Liver (tissue), 9 donors: ENCODE results near the gene TLE2. TPM values are rescaled to one million over a fixed set of nuclear protein-coding genes. Genes with fewer than 3 reads are reported as not detected.

Source experiments
- DNase-seq: peaks from one replicate; pipeline ENCODE4 v3.0.0-alpha.2; 2017; ENCODE audit warnings: low spot score
- H3K27ac ChIP-seq, 2 donors: one replicate each; pipeline ENCODE4 v1.7.0; 2013; ENCODE audit warnings: inconsistent platforms in 2 of 2, low read length in 2 of 2, control low read depth in 1 of 2, low read depth in 1 of 2, mild to moderate bottlenecking in 1 of 2
- H3K27me3 ChIP-seq, 4 donors: one replicate each; pipeline versions ENCODE4 v1.6.1 to v1.7.0; 2013; ENCODE audit warnings: low read length in 3 of 4, inconsistent platforms in 1 of 4, mild to moderate bottlenecking in 1 of 4, moderate library complexity in 1 of 4; ENCODE audit not compliant: control insufficient read depth in 4 of 4, insufficient read depth in 4 of 4
- H3K36me3 ChIP-seq, 4 donors: one replicate each; pipeline versions ENCODE4 v1.6.1 to v1.7.0; 2013; ENCODE audit warnings: low read length in 3 of 4, mild to moderate bottlenecking in 3 of 4, low read depth in 1 of 4, moderate library complexity in 1 of 4; ENCODE audit not compliant: control insufficient read depth in 4 of 4, insufficient read depth in 3 of 4
- H3K4me1 ChIP-seq, 4 donors: one replicate each; pipeline versions ENCODE4 v1.6.1 to v1.7.0; 2013; ENCODE audit warnings: low read length in 3 of 4, mild to moderate bottlenecking in 3 of 4, moderate library complexity in 1 of 4; ENCODE audit not compliant: control insufficient read depth in 4 of 4, insufficient read depth in 4 of 4
- H3K4me3 ChIP-seq, 3 donors: one replicate each; pipeline versions ENCODE4 v1.6.1 to v1.7.0; 2013; ENCODE audit warnings: low read length in 3 of 3, control low read depth in 1 of 3, low read depth in 1 of 3, mild to moderate bottlenecking in 1 of 3
- H3K9ac ChIP-seq, 2 donors: one replicate each; pipeline ENCODE4 v1.7.0; 2013; ENCODE audit warnings: low read length in 2 of 2, mild to moderate bottlenecking in 2 of 2, moderate library complexity in 2 of 2, control low read depth in 1 of 2, low read depth in 1 of 2
- H3K9me3 ChIP-seq, 4 donors: one replicate each; pipeline versions ENCODE4 v1.6.1 to v1.7.0; 2013; ENCODE audit warnings: low read length in 3 of 4; ENCODE audit not compliant: control insufficient read depth in 4 of 4
- CTCF ChIP-seq: fragments of 150-350 bp; IDR thresholded peaks from 2 replicates; pipeline ENCODE4 v1.5.1; 2017; ENCODE audit warnings: improper control_type of control experiment, low read depth, low read length; ENCODE audit not compliant: missing input control
- EGR1 ChIP-seq, 2 donors: IDR thresholded peaks; 2 replicates each; pipeline ENCODE4 v1.6.1; 2016 to 2018; ENCODE audit warnings: antibody characterized with exemption in 2 of 2, low read depth in 2 of 2
- FOXA1 ChIP-seq: IDR thresholded peaks from 2 replicates; pipeline ENCODE4 v1.6.1; 2016; ENCODE audit warnings: antibody characterized with exemption
- FOXA2 ChIP-seq: IDR thresholded peaks from 2 replicates; pipeline ENCODE4 v1.6.1; 2016; ENCODE audit warnings: antibody characterized with exemption
- GABPA ChIP-seq, 2 donors: IDR thresholded peaks in 1 of 2; conservative IDR thresholded peaks in 1 of 2; 2 replicates each; pipeline ENCODE4 v1.6.1; 2016; ENCODE audit warnings: antibody characterized with exemption in 2 of 2, mild to moderate bottlenecking in 1 of 2, moderate library complexity in 1 of 2
- HNF4A ChIP-seq, 2 donors: conservative IDR thresholded peaks; 2 replicates each; pipeline ENCODE4 v1.6.1; 2016; ENCODE audit warnings: antibody characterized with exemption in 2 of 2, mild to moderate bottlenecking in 2 of 2
- HNF4G ChIP-seq: IDR thresholded peaks from 2 replicates; pipeline ENCODE4 v1.6.1; 2016; ENCODE audit warnings: antibody characterized with exemption
- JUND ChIP-seq, 2 donors: IDR thresholded peaks; 2 replicates each; pipeline ENCODE4 v1.6.1; 2016; ENCODE audit warnings: antibody characterized with exemption in 2 of 2
- MAX ChIP-seq: IDR thresholded peaks from 2 replicates; pipeline ENCODE4 v1.6.1; 2016; ENCODE audit warnings: antibody characterized with exemption
- NR2F2 ChIP-seq: IDR thresholded peaks from 2 replicates; pipeline ENCODE4 v1.6.1; 2016; ENCODE audit warnings: antibody characterized with exemption
- RAD21 ChIP-seq, 2 donors: IDR thresholded peaks; 2 replicates each; pipeline ENCODE4 v1.6.1; 2016; ENCODE audit warnings: antibody characterized with exemption in 2 of 2, mild to moderate bottlenecking in 2 of 2
- RXRA ChIP-seq, 2 donors: IDR thresholded peaks; 2 replicates each; pipeline ENCODE4 v1.6.1; 2017 to 2018; ENCODE audit warnings: antibody characterized with exemption in 2 of 2, mild to moderate bottlenecking in 1 of 2
- SP1 ChIP-seq: IDR thresholded peaks from 2 replicates; pipeline ENCODE4 v1.6.1; 2018; ENCODE audit warnings: antibody characterized with exemption, mild to moderate bottlenecking
- TAF1 ChIP-seq: conservative IDR thresholded peaks from 2 replicates; pipeline ENCODE4 v1.6.1; 2016; ENCODE audit warnings: antibody characterized with exemption, mild to moderate bottlenecking
- YY1 ChIP-seq: IDR thresholded peaks from 2 replicates; pipeline ENCODE4 v1.6.1; 2016; ENCODE audit warnings: antibody characterized with exemption, mild to moderate bottlenecking
- ZBTB33 ChIP-seq: IDR thresholded peaks from 2 replicates; pipeline ENCODE4 v1.6.1; 2016; ENCODE audit warnings: antibody characterized with exemption
- WGBS: extraction: QIAGEN DNeasy Blood & Tissue Kit; methylation state at CpG from one replicate; pipeline ENCODE4 v1.1.7; 2013; 5-methylcytosine and 5-hydroxymethylcytosine counted together
- polyA plus RNA-seq, 2 donors: library from polyadenylated mRNA; stranded (reverse) in 1 of 2; unstranded in 1 of 2; fragments of 200-250 nt in 1 of 2; fragments of >200 nt in 1 of 2; fragmentation: Nextera tagmentation in 1 of 2; extraction: Ambion mirVana in 1 of 2; gene quantifications; one replicate each; pipeline versions ENCODE4 v1.2.1 to v1.2.3, GENCODE V29; 2013 to 2015
- total RNA-seq, 2 donors: library from RNA; depleted of rRNA; stranded (reverse); fragments of >200 nt; gene quantifications; one replicate each; pipeline ENCODE4 v1.2.3, GENCODE V29; 2014
- TF ChIP-seq, protein P1 (sequence below): IDR thresholded peaks from 2 replicates; pipeline ENCODE4 v1.6.1; 2016; ENCODE audit warnings: antibody characterized with exemption
- TF ChIP-seq, protein P2 (sequence below): IDR thresholded peaks from 2 replicates; pipeline ENCODE4 v1.6.1; 2016; ENCODE audit warnings: antibody characterized with exemption, mild to moderate bottlenecking
- donor health status: healthy.
- donor health status: healthy.
- donor health status: healthy.
- donor health status: healthy.
- donor health status: healthy.

Gene TLE2
- total and polyA plus RNA-seq, 4 donors: 3.6 to 9.3 (median 5.8) TPM

GRCh38 chr19:2989236-2989946 is 39.7 kb downstream of the TLE2 start:
- H3K9me3 ChIP-seq: no peaks in the 10 kb centered on the region
- WGBS: 95% methylated on average over 15 of the region's 15 CpGs
- no peak for DNase-seq
- no peak overlapping the region for H3K27ac ChIP-seq
- H3K4me1 ChIP-seq: no peaks in the 10 kb centered on the region
- H3K9ac ChIP-seq: no peak overlapping the region
- no peaks in the 10 kb centered on the region for H3K27me3 ChIP-seq
- no peak overlapping the region for H3K4me3 ChIP-seq
- no peak for TF ChIP-seq HNF4A (conservative IDR thresholded peaks at IDR 0.05)
- no peak for TF ChIP-seq JUND (IDR thresholded peaks at IDR 0.05)
- no peak for TF ChIP-seq NR2F2
- TF ChIP-seq SP1: no peak
- no peak for TF ChIP-seq MAX
- TF ChIP-seq FOXA1: no peak
- TF ChIP-seq RXRA (IDR thresholded peaks at IDR 0.05): no peak
- TF ChIP-seq TAF1: no peak
- TF ChIP-seq FOXA2: no peak
- no peak for TF ChIP-seq YY1
- TF ChIP-seq GABPA (IDR thresholded peaks at IDR 0.05 in 1 of 2, conservative IDR thresholded peaks at IDR 0.05 in 1 of 2): no peak
- TF ChIP-seq HNF4G: no peak
- TF ChIP-seq, protein P1, sequence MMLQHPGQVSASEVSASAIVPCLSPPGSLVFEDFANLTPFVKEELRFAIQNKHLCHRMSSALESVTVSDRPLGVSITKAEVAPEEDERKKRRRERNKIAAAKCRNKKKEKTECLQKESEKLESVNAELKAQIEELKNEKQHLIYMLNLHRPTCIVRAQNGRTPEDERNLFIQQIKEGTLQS: no peak
- no peak for TF ChIP-seq ZBTB33
- TF ChIP-seq CTCF: no peak
- TF ChIP-seq, protein P2, sequence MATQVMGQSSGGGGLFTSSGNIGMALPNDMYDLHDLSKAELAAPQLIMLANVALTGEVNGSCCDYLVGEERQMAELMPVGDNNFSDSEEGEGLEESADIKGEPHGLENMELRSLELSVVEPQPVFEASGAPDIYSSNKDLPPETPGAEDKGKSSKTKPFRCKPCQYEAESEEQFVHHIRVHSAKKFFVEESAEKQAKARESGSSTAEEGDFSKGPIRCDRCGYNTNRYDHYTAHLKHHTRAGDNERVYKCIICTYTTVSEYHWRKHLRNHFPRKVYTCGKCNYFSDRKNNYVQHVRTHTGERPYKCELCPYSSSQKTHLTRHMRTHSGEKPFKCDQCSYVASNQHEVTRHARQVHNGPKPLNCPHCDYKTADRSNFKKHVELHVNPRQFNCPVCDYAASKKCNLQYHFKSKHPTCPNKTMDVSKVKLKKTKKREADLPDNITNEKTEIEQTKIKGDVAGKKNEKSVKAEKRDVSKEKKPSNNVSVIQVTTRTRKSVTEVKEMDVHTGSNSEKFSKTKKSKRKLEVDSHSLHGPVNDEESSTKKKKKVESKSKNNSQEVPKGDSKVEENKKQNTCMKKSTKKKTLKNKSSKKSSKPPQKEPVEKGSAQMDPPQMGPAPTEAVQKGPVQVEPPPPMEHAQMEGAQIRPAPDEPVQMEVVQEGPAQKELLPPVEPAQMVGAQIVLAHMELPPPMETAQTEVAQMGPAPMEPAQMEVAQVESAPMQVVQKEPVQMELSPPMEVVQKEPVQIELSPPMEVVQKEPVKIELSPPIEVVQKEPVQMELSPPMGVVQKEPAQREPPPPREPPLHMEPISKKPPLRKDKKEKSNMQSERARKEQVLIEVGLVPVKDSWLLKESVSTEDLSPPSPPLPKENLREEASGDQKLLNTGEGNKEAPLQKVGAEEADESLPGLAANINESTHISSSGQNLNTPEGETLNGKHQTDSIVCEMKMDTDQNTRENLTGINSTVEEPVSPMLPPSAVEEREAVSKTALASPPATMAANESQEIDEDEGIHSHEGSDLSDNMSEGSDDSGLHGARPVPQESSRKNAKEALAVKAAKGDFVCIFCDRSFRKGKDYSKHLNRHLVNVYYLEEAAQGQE: no peak
- no peak for TF ChIP-seq EGR1 (IDR thresholded peaks at IDR 0.05; ENCODE audit: low read depth in 2 of 2)
- no peak for TF ChIP-seq RAD21 (IDR thresholded peaks at IDR 0.05)
- H3K36me3 ChIP-seq: no peaks in the 10 kb centered on the region
